ENCODE data around the gene TBATA.
A peak's percentile ranks its signal among the peaks of the same experiment; 100 is the strongest.

The TBATA gene

GRCh38 chr10:70809011-70809611 is 23.9 kb upstream of the TBATA start:
- peak; percentile 41 for DNase-seq (ENCODE audit: low read depth)

GRCh38 chr10:70807556-70807955 is 22.4 kb upstream of the TBATA start:
- no peak for DNase-seq (ENCODE audit: low read depth)

GRCh38 chr10:70806841-70807240 is 21.7 kb upstream of the TBATA start:
- no peak for DNase-seq (ENCODE audit: low read depth)

GRCh38 chr10:70805619-70806215 is 20.5 kb upstream of the TBATA start:
- no peak for DNase-seq (ENCODE audit: low read depth)

GRCh38 chr10:70804421-70804808 is 19.2 kb upstream of the TBATA start:
- no peak for DNase-seq (ENCODE audit: low read depth)

GRCh38 chr10:70803775-70804420 is 18.7 kb upstream of the TBATA start:
- no peak for DNase-seq (ENCODE audit: low read depth)

GRCh38 chr10:70801854-70802253 is 16.7 kb upstream of the TBATA start:
- no peak for DNase-seq (ENCODE audit: low read depth)

GRCh38 chr10:70799124-70799523 is 13.9 kb upstream of the TBATA start:
- peak; percentile 25 for DNase-seq (ENCODE audit: low read depth)

GRCh38 chr10:70797840-70798239 is 12.7 kb upstream of the TBATA start:
- no peak for DNase-seq (ENCODE audit: low read depth)

GRCh38 chr10:70795613-70796012 is 10.4 kb upstream of the TBATA start:
- DNase-seq (ENCODE audit: low read depth) = no peak

GRCh38 chr10:70791386-70792039 is 6.3 kb upstream of the TBATA start:
- no peak for DNase-seq (ENCODE audit: low read depth)

- peak; percentile 56 for DNase-seq (ENCODE audit: low read depth)
These were observed 1.7 kb upstream of the TBATA start for GRCh38 chr10:70786799-70787415.

- DNase-seq (ENCODE audit: low read depth) = peak; percentile 36
These were observed 706 bp downstream of the TBATA start for GRCh38 chr10:70784471-70784870.

- DNase-seq (ENCODE audit: low read depth) = no peak
These were observed 1.2 kb downstream of the TBATA start for GRCh38 chr10:70784016-70784415.

GRCh38 chr10:70782746-70783680 is 2.2 kb downstream of the TBATA start:
- DNase-seq (ENCODE audit: low read depth) = no peak

GRCh38 chr10:70782086-70782745 is 3.0 kb downstream of the TBATA start:
- no peak for DNase-seq (ENCODE audit: low read depth)

- DNase-seq (ENCODE audit: low read depth) = no peak
These were observed 3.6 kb downstream of the TBATA start for GRCh38 chr10:70781461-70782051.

- no peak for DNase-seq (ENCODE audit: low read depth)
These were observed 4.4 kb downstream of the TBATA start for GRCh38 chr10:70780772-70781171.

GRCh38 chr10:70780370-70780760 is 4.8 kb downstream of the TBATA start:
- DNase-seq (ENCODE audit: low read depth) = no peak

GRCh38 chr10:70779511-70780369 is 5.4 kb downstream of the TBATA start:
- no peak for DNase-seq (ENCODE audit: low read depth)
